Measurements from ENCODE around the gene RNASE8. TPM values are rescaled to one million over a fixed set of nuclear protein-coding genes. Genes with fewer than 3 reads are reported as not detected.
A peak's percentile ranks its signal among the peaks of the same experiment; 100 is the strongest.

Gene RNASE8
- total and polyA plus RNA-seq, 12 donors, result not detected

GRCh38 chr14:21048638-21049037, 9.0 kb upstream of the RNASE8 start:
- peak in 3 of 8 donors; percentile 16 to 31 (median 24) for ATAC-seq
- WGBS, 2 donors, result 31 to 33% methylated on average over 2 of the region's 2 CpGs
- H3K4me1 ChIP-seq, result peaks cover 0 to 22% (median 16%) of the 10 kb centered on the region in 9 donors
- no peaks in the 10 kb centered on the region for H3K9me3 ChIP-seq
- intact Hi-C loops (cut with DNase I), result loop anchor here in 1 of 10 donors (10.0 kb wide), 1 partner anchor 194 kb away; no protein-coding TSS in a partner anchor
- no peak for DNase-seq
- no peak overlapping the region for H3K4me3 ChIP-seq
- no peak overlapping the region for H3K27ac ChIP-seq
- H3K36me3 ChIP-seq, result no peaks in the 10 kb centered on the region
- peaks cover 0 to 7% (median 0%) of the 10 kb centered on the region in 7 donors for H3K27me3 ChIP-seq
- TF ChIP-seq, protein P1, sequence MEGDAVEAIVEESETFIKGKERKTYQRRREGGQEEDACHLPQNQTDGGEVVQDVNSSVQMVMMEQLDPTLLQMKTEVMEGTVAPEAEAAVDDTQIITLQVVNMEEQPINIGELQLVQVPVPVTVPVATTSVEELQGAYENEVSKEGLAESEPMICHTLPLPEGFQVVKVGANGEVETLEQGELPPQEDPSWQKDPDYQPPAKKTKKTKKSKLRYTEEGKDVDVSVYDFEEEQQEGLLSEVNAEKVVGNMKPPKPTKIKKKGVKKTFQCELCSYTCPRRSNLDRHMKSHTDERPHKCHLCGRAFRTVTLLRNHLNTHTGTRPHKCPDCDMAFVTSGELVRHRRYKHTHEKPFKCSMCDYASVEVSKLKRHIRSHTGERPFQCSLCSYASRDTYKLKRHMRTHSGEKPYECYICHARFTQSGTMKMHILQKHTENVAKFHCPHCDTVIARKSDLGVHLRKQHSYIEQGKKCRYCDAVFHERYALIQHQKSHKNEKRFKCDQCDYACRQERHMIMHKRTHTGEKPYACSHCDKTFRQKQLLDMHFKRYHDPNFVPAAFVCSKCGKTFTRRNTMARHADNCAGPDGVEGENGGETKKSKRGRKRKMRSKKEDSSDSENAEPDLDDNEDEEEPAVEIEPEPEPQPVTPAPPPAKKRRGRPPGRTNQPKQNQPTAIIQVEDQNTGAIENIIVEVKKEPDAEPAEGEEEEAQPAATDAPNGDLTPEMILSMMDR (IDR thresholded peaks at IDR 0.05), result no peak

DNA sequence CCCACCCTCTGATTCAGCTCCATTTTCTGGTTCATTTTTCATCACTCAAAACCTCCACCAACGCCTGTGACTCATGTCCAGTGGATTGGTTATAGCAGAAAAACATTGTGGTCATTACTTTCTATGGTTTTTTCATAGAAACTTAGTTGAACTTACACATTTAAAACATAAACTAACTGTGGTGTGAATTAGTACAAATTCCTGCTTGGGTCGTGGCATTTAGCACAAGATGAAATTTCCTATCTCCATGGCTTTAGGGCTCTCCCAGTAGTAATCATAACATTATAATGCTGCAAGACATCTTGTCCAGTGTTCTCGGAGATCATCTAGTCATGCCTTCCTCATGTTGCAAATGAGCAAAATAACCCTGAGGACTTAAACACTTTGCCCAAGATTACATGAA, 8.3 kb upstream of the RNASE8 start:
- no peaks in the 10 kb centered on the region for H3K9me3 ChIP-seq
- 82 to 87% methylated on average over 3 of the region's 3 CpGs for WGBS, 2 donors
- H3K36me3 ChIP-seq, result no peaks in the 10 kb centered on the region
- H3K4me1 ChIP-seq, result peaks cover 0 to 16% (median 9%) of the 10 kb centered on the region in 9 donors
- TF ChIP-seq, protein P1 (IDR thresholded peaks at IDR 0.05), result no peak
- H3K27me3 ChIP-seq, result peaks cover 0 to 7% (median 0%) of the 10 kb centered on the region in 7 donors
- intact Hi-C loops (cut with DNase I), result loop anchor here in 1 of 10 donors (10.0 kb wide), 1 partner anchor 194 kb away; no protein-coding TSS in a partner anchor
- H3K27ac ChIP-seq, result no peak overlapping the region
- H3K4me3 ChIP-seq, result no peak overlapping the region
- no peak for DNase-seq
- no peak for ATAC-seq

- DNase-seq (no peak), ATAC-seq (no peak)
- intact Hi-C loops (cut with DNase I), result loop anchor here in 1 of 10 donors (10.0 kb wide), 1 partner anchor 506 kb away; no protein-coding TSS in a partner anchor
- H3K9me3 ChIP-seq, result no peaks in the 10 kb centered on the region
- TF ChIP-seq, protein P1 (IDR thresholded peaks at IDR 0.05), result no peak
- H3K27ac ChIP-seq, result no peak overlapping the region
- 87 to 89% methylated on average over 3 of the region's 3 CpGs for WGBS, 2 donors
- no peaks in the 10 kb centered on the region for H3K36me3 ChIP-seq
- no peak overlapping the region for H3K4me3 ChIP-seq
- no peaks in the 10 kb centered on the region for H3K27me3 ChIP-seq
- H3K4me1 ChIP-seq, result peaks cover 0 to 12% (median 4%) of the 10 kb centered on the region in 9 donors
Observed at GRCh38 chr14:21050597-21050996, 7.0 kb upstream of the RNASE8 start.

DNA sequence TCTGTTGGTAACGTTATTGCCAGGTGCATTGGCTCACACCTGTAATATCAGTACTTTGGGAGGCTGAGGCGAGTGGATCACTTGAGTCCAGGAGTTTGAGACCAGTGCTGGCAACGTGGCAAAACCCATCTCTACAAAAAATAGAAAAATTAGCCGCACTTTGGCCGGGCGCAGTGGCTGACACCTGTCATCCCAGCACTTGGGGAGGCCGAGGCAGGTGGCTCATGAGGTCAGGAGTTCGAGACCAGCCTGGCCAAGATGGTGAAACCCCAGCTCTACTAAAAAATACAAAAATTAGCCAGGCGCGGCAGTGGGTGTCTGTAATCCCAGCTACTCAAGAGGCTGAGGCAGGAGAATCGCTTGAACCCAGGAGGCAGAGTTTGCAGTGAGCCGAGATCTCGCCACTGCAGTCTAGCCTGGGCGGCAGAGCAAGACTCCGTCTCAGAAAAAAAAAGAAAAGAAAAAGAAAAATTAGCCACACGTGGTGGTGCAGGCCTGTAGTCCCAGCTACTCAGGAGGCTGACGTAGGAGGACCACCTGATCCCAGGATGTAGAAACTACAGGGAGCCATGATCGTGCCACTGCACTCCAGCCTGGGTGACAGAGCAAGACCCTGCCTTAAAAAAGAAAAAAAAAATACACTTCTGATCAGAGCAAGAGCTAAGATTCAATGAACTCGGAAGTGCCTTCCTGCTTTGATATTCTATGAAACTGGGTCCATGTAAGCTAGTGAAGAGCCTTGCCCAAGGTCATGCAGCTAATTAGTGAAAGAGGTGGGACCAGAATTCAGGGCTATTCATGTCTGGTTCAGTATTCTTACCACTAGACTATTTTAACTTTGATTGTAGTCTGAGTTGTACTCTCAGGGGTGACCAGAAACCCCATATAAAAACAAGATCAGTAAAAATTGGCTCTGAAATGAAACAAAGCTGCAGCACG, 4.2 kb upstream of the RNASE8 start:
- no peak for ATAC-seq
- H3K36me3 ChIP-seq, result no peaks in the 10 kb centered on the region
- no peak overlapping the region for H3K4me3 ChIP-seq
- TF ChIP-seq, protein P1 (IDR thresholded peaks at IDR 0.05), result no peak
- H3K4me1 ChIP-seq, result peaks cover 0 to 16% (median 4%) of the 10 kb centered on the region in 9 donors
- intact Hi-C loops (cut with DNase I), result loop anchor here in 1 of 10 donors (10.0 kb wide), 1 partner anchor 509 kb away; no protein-coding TSS in a partner anchor
- no peaks in the 10 kb centered on the region for H3K27me3 ChIP-seq
- 94% methylated on average over 20 of the region's 20 CpGs for WGBS, 2 donors
- DNase-seq, result no peak
- H3K27ac ChIP-seq, result no peak overlapping the region
- no peaks in the 10 kb centered on the region for H3K9me3 ChIP-seq
